HG03097 (cell line): ENCODE results near the gene MXRA7.
"Not testable (repeated sequence)": the region's sequence is repeated elsewhere in the genome, so short reads cannot be mapped to it uniquely, and the experiment has no call there.

Experiments
- ATAC-seq: cut with Tn5 transposase; IDR thresholded peaks from one replicate; pipeline ENCODE4 v1.9.1; 2021; ENCODE audit not compliant: unreplicated experiment, low FRiP score

The MXRA7 gene

DNA sequence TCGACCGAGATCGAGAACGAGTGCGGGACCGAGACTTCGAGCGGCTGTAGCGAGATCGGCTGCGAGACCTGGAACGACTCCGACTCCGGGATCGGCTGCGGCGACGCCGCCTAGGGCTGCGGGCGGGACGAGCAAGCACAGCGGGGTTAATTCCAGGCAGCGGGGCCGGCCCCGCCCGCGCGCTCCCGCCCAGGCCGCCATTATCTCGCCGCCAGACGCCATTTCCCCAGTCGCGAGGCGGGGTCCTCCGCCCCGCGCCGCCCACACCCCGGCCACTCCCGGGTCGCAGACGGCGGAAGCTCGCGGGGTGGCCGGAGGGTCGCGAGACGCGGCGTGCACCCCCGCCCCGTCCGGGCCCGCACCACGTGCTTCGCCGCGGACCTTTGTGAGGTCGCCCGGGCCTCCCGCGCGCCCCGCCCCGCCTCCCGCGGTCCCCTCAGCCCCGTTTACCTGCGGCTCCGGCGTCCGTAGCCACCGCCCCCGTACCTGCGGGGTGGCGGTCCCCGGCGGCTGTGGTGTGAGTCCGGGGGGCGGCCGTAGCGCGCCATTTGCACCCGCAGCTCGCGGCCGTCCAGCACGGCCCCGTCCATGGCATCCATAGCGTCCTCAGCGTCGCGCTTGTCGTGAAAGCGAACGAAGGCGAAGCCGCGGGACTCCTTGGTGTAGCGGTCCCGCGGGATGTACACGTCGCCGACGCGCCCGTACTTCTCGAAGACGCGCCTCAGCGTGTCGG lies 25.8 kb upstream of the MXRA7 start:
- peak; percentile 7 for ATAC-seq

DNA sequence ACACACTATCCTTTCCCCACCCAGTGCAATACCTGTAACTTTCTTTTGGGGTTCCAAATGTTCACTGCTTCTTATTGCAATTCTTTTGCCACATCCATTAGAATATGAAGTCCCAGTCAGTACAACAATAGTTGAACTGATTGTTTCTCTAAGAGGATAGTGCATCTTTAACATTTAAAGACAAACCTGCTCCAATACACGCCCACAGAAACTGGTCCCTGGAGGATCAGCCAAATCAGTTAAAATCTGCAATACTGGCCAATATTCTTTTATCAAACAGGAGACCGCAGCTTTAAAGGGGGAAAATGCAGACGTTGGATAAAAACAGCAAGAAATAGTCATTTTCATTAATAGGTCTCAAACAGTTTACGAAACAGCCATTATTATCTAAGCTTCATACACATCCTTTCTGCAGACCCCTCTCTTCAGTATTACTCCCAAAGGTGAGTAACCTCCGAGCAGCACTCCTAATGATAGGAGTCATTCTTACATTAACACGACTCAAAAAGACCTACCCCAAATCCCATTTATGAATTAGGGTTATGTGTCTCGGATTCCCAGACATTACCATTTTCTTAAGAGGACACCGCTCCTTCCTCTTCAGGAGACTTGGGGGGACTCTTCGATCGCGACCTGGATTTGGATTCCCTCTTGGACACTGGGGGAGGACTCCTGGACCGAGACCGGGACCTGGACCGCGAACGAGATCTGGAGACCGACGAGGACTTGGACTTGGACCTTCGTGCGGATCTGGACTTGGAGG lies 25.0 kb upstream of the MXRA7 start:
- ATAC-seq: no peak

DNA sequence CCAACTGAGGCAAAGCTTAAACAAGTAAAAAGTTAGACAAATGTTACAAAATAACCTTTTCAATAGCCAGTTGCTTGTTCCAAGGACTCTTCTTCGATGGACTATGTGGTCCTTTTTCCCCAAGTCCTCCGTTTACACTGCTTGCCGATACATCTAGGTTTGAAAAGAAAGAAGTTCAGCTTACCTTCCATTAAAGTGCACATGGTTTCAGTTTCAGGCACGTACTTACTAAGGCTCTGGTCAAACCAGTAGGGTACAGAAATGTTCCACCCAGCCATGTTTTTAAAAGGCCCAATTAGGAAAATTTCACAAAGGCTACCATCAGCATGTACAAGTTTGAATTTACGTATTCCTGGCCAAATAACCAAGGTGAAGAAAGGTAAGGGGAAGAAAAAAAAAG lies 24.2 kb upstream of the MXRA7 start:
- ATAC-seq: no peak

DNA sequence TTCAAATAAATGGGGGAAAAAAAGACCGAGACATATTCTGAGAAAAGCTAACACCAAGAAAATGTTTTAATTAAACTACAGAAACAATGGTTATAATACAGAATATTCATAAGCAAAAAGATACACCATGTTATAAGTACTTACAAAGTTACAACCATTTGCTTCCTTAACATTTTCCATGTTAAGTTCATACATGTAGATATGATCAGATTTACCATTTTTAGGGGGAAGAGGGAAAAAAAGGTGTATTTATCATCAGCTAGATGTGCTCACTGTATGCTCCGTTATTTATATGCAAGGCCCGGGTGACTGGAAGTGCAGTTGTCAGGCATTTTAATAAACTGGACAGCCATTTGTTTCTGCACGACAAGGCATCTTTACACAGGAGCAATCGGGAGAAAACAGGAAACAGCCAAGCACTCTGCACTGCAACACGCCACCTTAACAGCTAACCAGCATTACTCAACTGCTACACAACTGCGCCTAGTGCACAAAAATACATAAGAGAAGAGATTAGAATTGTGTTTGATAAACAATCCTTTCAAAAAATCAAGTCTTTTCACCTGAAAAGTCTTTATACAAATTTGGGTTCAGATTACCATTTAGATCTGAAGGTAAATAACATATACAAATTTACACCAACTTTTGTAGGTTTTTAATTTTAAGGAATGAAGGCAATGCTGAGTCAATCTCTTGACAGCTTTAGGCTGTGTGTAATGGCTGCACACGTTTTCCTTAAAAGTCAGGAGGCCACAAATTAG lies 23.5 kb upstream of the MXRA7 start:
- ATAC-seq: no peak

DNA sequence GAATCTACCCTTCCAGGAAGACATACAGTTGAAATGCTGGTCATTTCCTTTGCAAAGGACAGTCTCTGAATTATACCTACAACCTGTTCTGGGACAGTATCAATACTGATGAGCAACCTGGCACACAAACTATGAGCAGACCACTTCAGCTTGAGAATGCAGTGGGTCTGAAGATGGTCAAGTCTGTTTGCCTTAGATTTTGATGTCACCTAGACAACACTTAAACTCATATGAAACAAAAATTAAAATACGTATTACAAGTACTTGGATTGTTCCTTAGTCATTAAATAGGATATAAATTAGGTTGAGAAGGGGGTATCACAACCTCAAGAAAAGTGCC lies 22.8 kb upstream of the MXRA7 start:
- ATAC-seq: no peak

DNA sequence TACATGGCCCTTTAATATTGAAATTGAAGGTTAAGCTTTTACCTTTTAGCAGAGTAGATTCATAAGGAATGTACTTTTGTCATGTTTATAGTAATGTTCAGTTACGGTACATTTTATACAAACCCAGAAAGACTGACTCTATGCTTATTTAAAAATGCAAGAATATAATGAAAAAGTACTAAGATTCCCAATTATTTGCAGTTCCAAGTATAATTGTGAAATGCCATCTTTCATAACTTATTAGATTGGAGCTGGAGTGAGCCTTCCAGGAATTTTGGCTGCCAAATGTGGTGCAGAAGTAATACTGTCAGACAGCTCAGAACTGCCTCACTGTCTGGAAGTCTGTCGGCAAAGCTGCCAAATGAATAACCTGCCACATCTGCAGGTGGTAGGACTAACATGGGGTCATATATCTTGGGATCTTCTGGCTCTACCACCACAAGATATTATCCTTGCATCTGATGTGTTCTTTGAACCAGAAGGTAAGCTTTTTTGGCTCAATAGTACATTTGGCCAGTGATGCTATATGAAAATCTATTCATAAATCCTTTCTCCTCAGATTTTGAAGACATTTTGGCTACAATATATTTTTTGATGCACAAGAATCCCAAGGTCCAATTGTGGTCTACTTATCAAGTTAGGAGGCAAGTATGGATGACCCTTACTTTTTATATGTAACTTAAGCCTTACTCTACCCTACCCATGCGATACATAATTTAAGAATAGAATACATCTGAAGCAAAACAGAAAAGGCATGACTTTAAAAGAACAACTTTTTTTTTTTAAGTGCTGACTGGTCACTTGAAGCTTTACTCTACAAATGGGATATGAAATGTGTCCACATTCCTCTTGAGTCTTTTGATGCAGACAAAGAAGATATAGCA lies 22.2 kb upstream of the MXRA7 start:
- ATAC-seq: no peak

DNA sequence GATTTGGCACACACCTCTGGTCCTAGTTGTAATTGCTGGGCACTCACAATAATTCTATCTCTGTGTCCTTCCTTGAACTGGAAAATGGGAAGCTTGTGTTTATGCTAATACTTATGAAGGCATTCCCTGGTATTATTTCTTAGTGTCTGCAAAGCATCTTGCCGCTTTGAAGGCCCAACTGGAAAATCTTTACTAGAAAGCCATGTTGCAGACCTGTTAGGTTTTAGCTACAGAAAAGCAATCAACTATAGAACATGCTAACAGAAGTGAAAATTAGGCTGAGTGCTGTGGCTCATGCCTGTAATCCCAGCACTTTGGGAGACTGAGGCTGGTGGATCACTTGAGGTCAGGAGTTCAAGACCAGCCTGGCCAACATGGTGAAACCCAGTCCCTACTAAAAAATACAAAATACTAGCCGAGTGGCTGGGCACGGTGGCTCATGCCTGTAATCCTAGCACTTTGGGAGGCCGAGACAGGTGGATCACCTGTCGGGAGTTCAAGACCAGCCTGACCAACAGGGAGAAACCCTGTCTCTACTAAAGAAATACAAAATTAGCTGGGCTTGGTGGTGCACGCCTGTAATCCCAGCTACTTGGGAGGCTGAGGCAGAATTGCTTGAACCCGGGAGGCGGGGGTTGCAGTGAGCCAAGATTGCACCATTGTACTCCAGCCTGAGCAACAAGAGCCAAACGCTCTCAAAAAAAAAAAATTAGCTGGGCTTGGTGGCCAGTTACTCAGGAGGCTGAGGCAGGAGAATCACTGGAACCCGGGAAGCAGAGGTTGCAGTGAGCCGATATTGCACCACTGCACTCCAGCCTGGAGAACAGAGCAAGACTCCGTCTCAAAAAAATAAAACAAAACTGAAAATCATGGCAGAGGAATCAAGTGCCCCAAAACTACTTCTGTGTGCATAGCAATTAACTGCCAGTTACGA lies 21.3 kb upstream of the MXRA7 start:
- not testable (repeated sequence) for ATAC-seq

DNA sequence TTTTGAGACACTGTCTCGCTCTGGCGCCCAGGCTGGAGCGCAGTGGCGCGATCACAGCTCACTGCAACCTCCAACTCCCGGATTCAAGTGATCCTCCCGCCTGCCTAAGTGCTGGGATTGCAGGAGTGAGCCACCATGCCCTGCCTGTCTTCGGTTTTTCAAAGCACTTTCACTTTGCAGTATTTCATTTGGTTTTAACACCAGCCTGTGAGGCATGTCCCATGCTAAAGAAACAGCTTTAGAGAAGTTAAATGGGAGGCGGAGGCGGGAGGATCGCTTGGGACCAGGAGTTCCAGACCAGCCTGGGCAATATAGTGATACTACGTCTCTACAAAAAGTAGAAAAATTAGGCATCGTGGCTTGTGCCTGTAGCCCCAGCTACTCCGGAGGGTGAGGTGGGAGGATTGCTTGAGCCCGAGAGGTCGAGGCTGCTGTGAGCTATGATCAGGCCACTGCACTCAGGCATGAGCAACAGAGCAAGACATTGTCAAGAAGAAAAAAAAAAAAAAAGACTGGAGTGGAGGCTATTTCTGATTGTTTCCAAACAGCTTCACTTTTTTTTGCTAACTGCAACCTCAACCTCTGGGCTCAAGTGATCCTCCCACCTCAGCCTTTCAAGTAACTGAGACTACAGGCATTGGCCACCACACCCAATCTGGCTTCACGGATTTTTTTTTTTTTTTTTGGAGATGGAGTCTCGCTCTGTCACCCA lies 17.1 kb upstream of the MXRA7 start:
- no peak for ATAC-seq

DNA sequence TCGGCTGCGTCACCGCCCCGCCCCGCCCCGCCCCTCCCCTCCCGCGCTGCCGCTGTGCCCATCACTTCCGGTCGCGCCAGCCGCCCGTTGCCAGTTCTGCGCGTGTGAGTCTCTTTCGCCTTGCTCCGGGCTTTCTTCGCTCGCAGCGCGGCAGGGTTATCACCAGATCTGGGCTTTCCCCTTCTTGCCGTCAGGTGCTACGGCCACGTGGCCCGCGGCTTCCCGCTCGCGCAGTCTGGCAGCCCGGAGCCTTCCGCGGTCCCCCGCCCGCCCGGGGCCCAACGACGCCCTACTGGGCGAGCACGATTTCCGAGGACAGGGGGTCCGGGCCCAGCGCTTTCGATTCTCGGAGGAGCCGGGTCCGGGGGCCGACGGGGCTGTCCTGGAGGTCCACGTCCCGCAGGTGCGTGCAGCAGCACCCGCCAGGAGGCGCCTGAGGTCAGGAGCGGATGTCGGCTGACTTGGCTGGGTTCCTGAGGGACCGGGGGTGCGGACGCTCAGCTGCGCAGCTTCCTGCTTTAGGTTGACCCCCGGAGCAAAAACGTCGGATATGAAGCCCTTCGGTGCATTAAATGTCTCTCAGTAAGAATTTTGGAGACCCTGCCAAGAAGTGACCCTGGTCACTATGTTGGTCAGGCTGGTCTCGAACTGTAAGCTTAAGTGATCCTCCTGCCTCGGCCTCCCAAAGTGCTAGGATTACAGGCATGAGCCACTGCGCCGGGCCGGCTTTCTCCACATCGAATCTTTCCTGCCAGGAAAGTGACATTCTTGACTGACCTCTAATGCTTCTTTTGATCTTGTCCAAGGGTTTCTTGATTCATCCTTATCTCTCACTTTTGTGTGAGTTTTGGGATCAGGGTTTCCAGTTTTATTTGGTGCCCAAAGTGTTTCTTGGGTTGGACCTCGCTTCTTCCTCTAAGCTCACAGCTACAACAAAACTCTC lies 16.3 kb upstream of the MXRA7 start, which contains the start of gene METTL23:
TSS of gene METTL23 (plus strand) at position 64 of the 943 bp plus-strand sequence. CDS start 2,872 bp downstream, outside the sequence.
- ATAC-seq: peak; percentile 46

DNA sequence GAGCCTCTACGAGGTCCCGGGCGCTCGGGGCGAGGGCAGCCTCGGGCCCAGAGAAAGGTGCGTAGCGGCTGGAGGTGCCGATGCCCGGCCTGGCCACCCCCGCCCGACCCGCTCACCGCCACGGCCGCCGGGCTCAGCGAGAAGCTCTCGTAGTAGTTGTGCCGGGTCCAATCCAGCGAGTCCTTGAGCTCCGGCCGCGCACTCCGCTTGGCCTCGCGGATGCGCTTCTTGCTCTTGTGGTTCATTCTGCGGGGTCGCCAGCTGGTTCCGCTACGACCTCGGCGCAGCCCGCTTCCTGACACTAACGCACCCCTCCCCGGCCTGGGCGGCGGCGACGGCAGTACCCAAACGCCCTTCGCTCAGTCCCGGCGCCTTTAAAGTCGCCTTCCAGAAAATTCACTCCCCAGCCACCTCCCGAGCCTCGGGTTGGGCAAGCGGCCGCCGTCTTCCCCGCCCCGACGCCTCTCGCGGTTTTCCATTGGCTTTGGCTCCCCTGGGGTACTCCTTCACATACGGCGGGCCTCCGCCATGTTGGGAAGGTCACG lies 15.5 kb upstream of the MXRA7 start, which contains the start of gene JMJD6:
TSS of gene JMJD6 (minus strand) at position 376 of the 545 bp plus-strand sequence. CDS start at position 245, 131 bp downstream.
- ATAC-seq: peak; percentile 59

DNA sequence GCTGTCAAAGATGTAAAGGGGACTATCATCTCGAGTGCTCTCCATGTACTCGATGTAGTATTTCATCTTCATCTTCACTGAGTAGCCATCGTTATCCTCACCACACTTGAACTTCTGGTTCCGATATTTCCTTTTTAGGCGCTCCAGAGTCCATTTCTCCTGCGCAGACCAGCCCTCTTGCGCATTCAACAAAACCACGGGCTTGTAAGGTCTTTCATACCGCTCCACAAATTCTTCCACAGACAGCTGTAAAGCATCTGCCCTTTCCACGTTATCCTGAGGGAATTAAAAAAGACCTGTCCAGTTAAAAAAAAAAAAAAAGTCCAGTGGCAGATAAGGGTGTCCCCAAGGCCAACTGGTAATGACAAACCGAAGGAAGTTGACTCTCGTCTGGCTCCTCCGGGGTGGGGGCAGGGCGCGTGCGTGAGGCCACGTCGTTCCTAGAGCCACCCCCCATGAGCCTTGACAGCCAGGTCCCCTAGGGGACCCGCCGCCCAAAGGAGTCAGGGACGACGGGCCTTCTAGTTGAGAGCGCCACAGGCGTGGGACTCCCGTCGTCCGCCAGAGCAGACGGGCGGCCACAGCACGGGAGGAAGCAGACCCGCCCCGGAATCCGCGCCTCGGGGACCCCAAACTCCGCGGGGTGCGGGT lies 14.9 kb upstream of the MXRA7 start:
- ATAC-seq: peak; percentile 17

DNA sequence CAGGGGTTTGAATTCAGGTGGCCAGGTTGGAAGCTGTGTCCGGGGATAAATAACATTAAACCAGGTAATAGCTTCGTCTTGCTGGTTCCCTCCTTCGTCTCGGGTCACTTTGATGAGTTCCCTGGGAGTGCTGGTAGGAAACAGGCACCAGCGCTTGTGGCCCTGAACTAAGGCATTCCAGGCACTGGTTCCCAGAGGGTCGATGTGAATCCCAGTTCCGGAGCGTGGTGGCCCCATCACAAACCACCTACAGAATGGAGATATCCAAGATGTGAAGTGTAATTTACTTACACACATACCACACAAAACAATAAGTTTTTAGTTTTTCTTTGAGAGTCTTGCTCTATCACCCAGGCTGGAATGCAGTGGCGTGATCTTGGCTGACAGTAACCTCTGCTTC lies 13.0 kb upstream of the MXRA7 start:
- no peak for ATAC-seq

DNA sequence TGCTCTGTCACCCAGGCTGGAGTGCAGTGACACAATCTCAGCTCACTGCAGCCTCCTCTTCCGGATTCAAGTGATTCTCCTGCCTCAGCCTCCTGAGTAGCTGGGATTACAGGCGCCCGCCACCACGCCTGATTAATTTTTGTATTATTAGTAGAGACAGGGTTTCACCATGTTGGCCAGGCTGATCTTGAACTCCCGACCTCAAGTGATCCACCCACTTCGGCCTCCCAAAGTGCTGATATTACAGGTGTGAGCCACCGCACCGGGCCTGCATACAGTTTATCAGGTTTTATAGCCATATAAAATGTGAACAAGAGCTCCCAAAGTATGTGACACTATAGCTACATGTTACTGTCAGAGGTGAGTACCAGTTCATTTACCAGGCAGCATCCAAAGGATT lies 12.2 kb upstream of the MXRA7 start:
- ATAC-seq: not testable (repeated sequence)

DNA sequence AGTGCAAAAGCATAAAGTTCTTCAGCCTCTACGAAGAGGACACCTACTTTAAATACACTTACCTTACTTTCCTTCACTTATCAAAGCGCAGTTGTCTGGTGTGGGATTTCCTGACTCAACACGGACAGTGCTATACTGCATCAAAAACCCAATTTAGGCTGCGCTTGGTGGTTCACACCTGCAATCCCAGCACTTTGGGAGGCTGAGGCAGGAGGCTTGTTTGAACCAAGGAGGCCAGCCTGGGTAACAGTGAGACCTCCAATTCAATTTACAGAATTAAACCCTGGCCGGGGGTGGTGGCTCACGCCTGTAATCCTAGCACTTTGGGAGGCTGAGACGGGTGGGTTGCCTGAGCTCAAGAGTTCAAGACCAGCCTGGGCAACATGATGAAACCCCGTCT lies 11.5 kb upstream of the MXRA7 start:
- no peak for ATAC-seq

DNA sequence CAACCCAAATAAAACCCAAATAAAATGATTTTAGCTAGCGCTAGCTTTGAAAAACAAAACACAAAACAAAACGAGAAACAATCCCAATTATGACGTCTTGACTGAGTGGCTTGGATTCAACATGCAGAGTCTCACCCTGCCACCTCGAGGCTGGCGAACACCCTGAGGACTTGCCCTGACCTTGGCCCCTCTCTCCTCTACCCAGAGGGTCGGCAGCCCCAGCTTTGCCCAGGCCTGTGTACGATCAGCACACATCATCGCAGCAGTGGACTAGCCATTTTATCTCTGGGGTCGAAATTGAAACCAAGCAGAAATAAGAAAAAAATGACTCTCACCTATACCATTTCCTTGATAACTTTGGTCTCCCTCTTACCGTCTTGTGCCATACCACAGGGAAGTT lies 10.7 kb upstream of the MXRA7 start:
- ATAC-seq: no peak

DNA sequence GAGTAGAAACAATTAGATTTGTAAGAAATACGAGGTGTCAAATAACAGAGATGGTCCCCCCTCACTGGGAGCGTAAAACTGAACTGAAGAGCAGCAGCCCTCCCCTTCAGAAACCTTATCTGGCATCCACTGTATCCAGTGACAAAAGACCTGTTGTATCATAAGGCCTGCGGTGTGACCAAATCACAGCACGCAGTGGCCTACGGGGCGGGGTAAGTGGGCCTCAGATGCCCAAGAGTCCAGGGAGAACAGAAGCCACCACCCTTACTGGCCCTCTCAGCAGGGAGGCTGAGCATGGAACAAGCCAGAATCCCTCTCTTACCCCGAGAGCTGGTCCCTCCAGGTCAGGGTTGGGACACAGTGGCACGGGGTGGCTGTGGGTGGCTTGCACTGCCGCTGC lies 10.2 kb upstream of the MXRA7 start:
- no peak for ATAC-seq

DNA sequence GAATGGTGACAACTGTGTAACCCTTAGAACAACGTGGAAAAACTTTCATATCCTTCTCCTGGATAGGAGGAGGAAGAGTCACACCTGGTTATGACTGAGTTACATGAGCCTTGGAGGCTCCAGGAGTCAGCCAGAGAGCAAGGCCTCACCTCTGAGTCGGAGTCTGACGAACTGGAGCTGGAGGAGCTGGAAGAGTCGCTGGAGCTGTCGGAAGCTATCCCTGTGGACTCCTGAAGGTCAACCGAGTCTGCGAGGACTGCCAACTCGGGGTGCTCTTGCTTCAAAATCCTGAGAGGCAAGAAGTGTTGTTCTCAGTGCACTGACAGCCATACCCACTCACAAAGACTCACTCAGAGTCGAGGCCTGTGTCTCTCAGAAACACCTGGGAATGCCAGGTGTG lies 9.4 kb upstream of the MXRA7 start:
- no peak for ATAC-seq
